AG10803 (cell line): ENCODE data around the gene DEPDC1B.
A peak's percentile ranks its signal among the peaks of the same experiment; 100 is the strongest.

Experiments used
- DNase-seq: peaks from one replicate; pipeline ENCODE4 v3.0.0; 2010; ENCODE audit warnings: low read depth
- H3K4me3 ChIP-seq: 2 replicates; pipeline ENCODE4 v1.5.1; 2011; ENCODE audit warnings: mild to moderate bottlenecking, low read length, control low read depth
- CTCF ChIP-seq: conservative IDR thresholded peaks from 2 replicates; pipeline ENCODE4 v1.5.1; 2011; ENCODE audit warnings: mild to moderate bottlenecking, low read length, control low read depth, inconsistent platforms

Gene DEPDC1B

GRCh38 chr5:60710362-60710761 lies 10.4 kb upstream of the DEPDC1B start:
- DNase-seq = no peak
- TF ChIP-seq CTCF = no peak

GRCh38 chr5:60705144-60705543 lies 5.2 kb upstream of the DEPDC1B start:
- no peak overlapping the region for H3K4me3 ChIP-seq
- DNase-seq = no peak
- no peak for TF ChIP-seq CTCF

More at GRCh38 chr5:60710362-60710761, 10.4 kb upstream of the DEPDC1B start:
- H3K4me3 ChIP-seq = no peak overlapping the region

GRCh38 chr5:60703944-60704343 lies 4.0 kb upstream of the DEPDC1B start:
- TF ChIP-seq CTCF = no peak
- no peak for DNase-seq
- no peak overlapping the region for H3K4me3 ChIP-seq

- no peak for DNase-seq
- no peak for TF ChIP-seq CTCF
- no peak overlapping the region for H3K4me3 ChIP-seq
Measured at GRCh38 chr5:60701321-60701968, 1.5 kb upstream of the DEPDC1B start.

GRCh38 chr5:60700416-60700757 lies 421 bp upstream of the DEPDC1B start:
- peak; percentile 11 for DNase-seq
- TF ChIP-seq CTCF = no peak
- peak overlapping the region; percentile 97 for H3K4me3 ChIP-seq

GRCh38 chr5:60699288-60699608 lies 718 bp downstream of the DEPDC1B start:
- DNase-seq = no peak
- H3K4me3 ChIP-seq = peak overlapping the region; percentile 97
- no peak for TF ChIP-seq CTCF

GRCh38 chr5:60698336-60698735 lies 1.6 kb downstream of the DEPDC1B start:
- TF ChIP-seq CTCF = no peak
- no peak for DNase-seq
- H3K4me3 ChIP-seq = no peak overlapping the region
